ENCODE measurements around the gene SPSB1. TPM values are rescaled to one million over a fixed set of nuclear protein-coding genes. Genes with fewer than 3 reads are reported as not detected.

SPSB1 gene
- total and polyA plus RNA-seq, 2 of the 4 experiments (the other 2 are of a cell fraction) = 16.7 to 19.8 TPM

DNA sequence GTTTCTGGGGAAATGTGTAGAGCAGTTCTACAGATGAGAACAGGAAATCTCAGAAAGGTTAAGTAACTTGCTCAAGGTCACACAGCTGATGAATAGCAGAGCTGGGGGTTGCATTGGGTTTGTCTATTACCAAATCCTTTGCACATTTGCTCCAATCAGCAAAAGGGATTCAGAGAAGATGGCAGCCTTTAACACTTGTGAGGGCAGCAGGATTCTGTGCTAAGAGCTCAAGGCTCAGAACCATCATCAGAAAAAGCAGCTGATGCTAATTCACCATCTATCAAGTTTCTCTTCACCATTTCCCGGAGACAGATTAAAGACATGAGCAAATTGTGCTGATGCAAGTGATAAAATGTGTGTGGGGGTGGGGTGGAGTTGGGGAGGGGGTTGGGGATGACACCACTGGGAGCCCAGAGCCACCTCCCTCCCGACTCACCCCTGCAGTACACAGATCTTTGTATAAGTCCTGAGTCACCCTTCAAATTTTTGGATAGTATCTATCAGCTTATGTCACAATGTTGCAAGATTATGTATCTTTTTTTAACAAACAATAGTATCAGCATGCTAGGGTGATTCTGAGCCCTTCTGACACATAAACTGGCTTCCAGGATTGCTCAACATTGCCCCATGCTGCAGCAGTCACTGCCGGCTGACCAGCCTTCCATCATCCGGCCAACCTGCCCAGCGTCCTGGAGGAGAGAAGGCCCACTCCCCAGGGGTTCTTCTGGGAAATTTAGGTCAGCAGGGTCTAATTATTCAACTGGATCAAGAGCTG lies 2.8 kb upstream of the SPSB1 start:
- Histone ChIP-seq H3K4me3 (ENCODE audit: insufficient read depth, low read depth, low read length) (no peak overlapping the region), H2AK9ac (replicated peaks; ENCODE audit: low read depth, low read length, poor library complexity) (peak overlapping the region; percentile 93), H4K5ac (ENCODE audit: low read depth, low read length) (no peak overlapping the region), H4K91ac (ENCODE audit: insufficient read depth, low read depth, low read length) (0 out of 2 replicates have a peak overlapping the region, but pooled peaks have one; percentile 76), H3K14ac (replicated peaks; ENCODE audit: low read depth, low read length) (no peak overlapping the region), H2BK20ac (ENCODE audit: low read depth, low read length) (peak overlapping the region; percentile 77), H2AK5ac (ENCODE audit: low read depth, low read length) (peak overlapping the region; percentile 18; the same call in 1 of the 2 replicates), H3K4me2 (ENCODE audit: low read depth, low read length) (peak overlapping the region; percentile 8; the same call in 1 of the 2 replicates), H3K4ac (ENCODE audit: low read depth, low read length) (peak overlapping the region; percentile 88; the same call in 1 of the 2 replicates), H3K4me1 (ENCODE audit: control insufficient read depth, insufficient read depth, low read length) (peaks cover 18% of the 10 kb centered on the region), H2BK15ac (ENCODE audit: low read depth, low read length) (no peak overlapping the region), H3K9me3 (ENCODE audit: control insufficient read depth, insufficient read depth, low read length) (peaks cover 2% of the 10 kb centered on the region; the same call in 1 of the 2 replicates), H3K36me3 (ENCODE audit: control insufficient read depth, insufficient read depth, low read length) (no peaks in the 10 kb centered on the region), H3K18ac (ENCODE audit: low read depth, low read length) (no peak overlapping the region), H3K9me1 (ENCODE audit: insufficient read depth, low read length) (peaks cover 7% of the 10 kb centered on the region), H3K27ac (ENCODE audit: insufficient read depth, low read length) (peak overlapping the region; percentile 61; the same call in 1 of the 2 replicates), H3K23ac (ENCODE audit: low read depth, low read length) (no peak overlapping the region), H4K8ac (ENCODE audit: low read depth in 2 of 2, low read length in 2 of 2) (0 out of 4 replicates have a peak overlapping the region, but pooled peaks of 1 of the 2 experiments have one; percentile 57), H3K9ac (ENCODE audit: low read depth, low read length) (no peak overlapping the region), H3K27me3 (ENCODE audit: control insufficient read depth, insufficient read depth, low read length) (no peaks in the 10 kb centered on the region), H2AFZ (replicated peaks; ENCODE audit: low read length, poor library complexity) (peak overlapping the region; percentile 2), H2BK5ac (ENCODE audit: low read depth, low read length, poor library complexity, severe bottlenecking) (peak overlapping the region; percentile 37), H2BK120ac (ENCODE audit: low read depth, low read length) (peak overlapping the region; percentile 90), H3K79me1 (ENCODE audit: low read depth in 1 of 2, low read length in 2 of 2) (peaks cover 6 to 18% of the 10 kb centered on the region in 2 experiments), H3K56ac (ENCODE audit: extremely low read depth, insufficient read depth, low read length) (peak overlapping the region; percentile 64; the same call in 1 of the 2 replicates), H4K20me1 (ENCODE audit: insufficient read depth, low read length) (peaks cover 14% of the 10 kb centered on the region)
- ChIA-PET POLR2A (ENCODE audit: unreplicated experiment) (interaction anchor here (0.6 kb wide), 1 partner anchor 8 kb away, joined by 3 read pairs; no protein-coding TSS in a partner anchor), CTCF (interaction anchor here (0.5 to 3.0 kb wide), 13 partner anchors 9 to 293 kb away, joined by 3 to 26 read pairs (median 3); no protein-coding TSS in a partner anchor)
- ATAC-seq (ENCODE audit: low read depth) (peak; percentile 6), DNase-seq (peak; percentile 95)
- in situ Hi-C loops (cut with MboI; ENCODE audit: low sequenced_read_pairs) (loop anchor here (5.0 to 10.0 kb wide), 2 partner anchors 165 to 202 kb away; no protein-coding TSS in a partner anchor), intact Hi-C loops (cut with micrococcal nuclease) (loop anchor here (1.0 to 5.0 kb wide), 6 partner anchors 23 to 297 kb away; partner anchors contain the start of gene TMEM201), dilution Hi-C loops (cut with HindIII; ENCODE audit: low sequenced_read_pairs, unreplicated experiment) (no loop called here)
- WGBS, 2 experiments (ENCODE audit: extremely low coverage in 2 of 2, insufficient read length in 1 of 2) = no CpG with 5 or more reads among the region's 5 CpGs
- no TSS peak for BruUV-seq (replicated peaks)
- TF ChIP-seq CHD1 (IDR thresholded peaks at IDR 0.05; ENCODE audit: low read depth, low read length) (no peak), BHLHE40 (IDR thresholded peaks at IDR 0.05; ENCODE audit: low read depth, low read length) (peak; percentile 64; the same call in 1 of the 2 replicates), POLR2A (IDR thresholded peaks at IDR 0.05; ENCODE audit: low read depth, low read length) (no peak), NFE2L2 (IDR thresholded peaks at IDR 0.05; ENCODE audit: low read depth, low read length) (peak; percentile 64; the same call in 1 of the 2 replicates), RAD21 (IDR thresholded peaks at IDR 0.05; ENCODE audit: low read length) (peak; percentile 21; the same call in 1 of the 2 replicates), CTCF (conservative IDR thresholded peaks at IDR 0.05; ENCODE audit: low read depth, low read length) (no peak), CEBPB (IDR thresholded peaks at IDR 0.05; ENCODE audit: low read depth, low read length) (peak; percentile 100), SMC3 (IDR thresholded peaks at IDR 0.05; ENCODE audit: low read depth, low read length) (peak; percentile 29; the same call in 1 of the 2 replicates), ELK1 (IDR thresholded peaks at IDR 0.05; ENCODE audit: borderline replicate concordance, low read depth, low read length) (no peak), MXI1 (IDR thresholded peaks at IDR 0.05; ENCODE audit: borderline replicate concordance, low read depth, low read length) (peak; percentile 75; the same call in 1 of the 2 replicates), MAZ (IDR thresholded peaks at IDR 0.05; ENCODE audit: borderline replicate concordance, low read depth, low read length) (0 out of 2 replicates have a peak, but pooled peaks have one; percentile 31)
- TF ChIP-seq, protein P1, sequence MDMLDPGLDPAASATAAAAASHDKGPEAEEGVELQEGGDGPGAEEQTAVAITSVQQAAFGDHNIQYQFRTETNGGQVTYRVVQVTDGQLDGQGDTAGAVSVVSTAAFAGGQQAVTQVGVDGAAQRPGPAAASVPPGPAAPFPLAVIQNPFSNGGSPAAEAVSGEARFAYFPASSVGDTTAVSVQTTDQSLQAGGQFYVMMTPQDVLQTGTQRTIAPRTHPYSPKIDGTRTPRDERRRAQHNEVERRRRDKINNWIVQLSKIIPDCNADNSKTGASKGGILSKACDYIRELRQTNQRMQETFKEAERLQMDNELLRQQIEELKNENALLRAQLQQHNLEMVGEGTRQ (IDR thresholded peaks at IDR 0.05; ENCODE audit: low read depth, low read length) = no peak; the same call in 1 of the 2 replicates

Data from IMR-90 (cell line).